Thymus (tissue), 11 donors: ENCODE measurements around the gene CSF2RB. TPM values are rescaled to one million over a fixed set of nuclear protein-coding genes. Genes with fewer than 3 reads are reported as not detected.

Experiments used
- DNase-seq, 9 donors: peaks; one replicate each; pipeline ENCODE4 v3.0.0-alpha.2; 2013; ENCODE audit warnings: low spot score in 9 of 9, low read depth in 6 of 9, missing footprints in 1 of 9
- H3K27ac ChIP-seq, 2 donors: one replicate each; pipeline ENCODE4 v1.5.1; 2013; ENCODE audit warnings: control low read depth in 1 of 2, low read depth in 1 of 2, low read length in 1 of 2, mild to moderate bottlenecking in 1 of 2, moderate library complexity in 1 of 2
- H3K27me3 ChIP-seq, 2 donors: one replicate each; pipeline ENCODE4 v1.5.1; 2013; ENCODE audit warnings: low read length in 1 of 2; ENCODE audit not compliant: control insufficient read depth in 2 of 2, insufficient read depth in 1 of 2
- H3K36me3 ChIP-seq, 2 donors: one replicate each; pipeline ENCODE4 v1.5.1; 2013; ENCODE audit warnings: low read length in 1 of 2, mild to moderate bottlenecking in 1 of 2, moderate library complexity in 1 of 2; ENCODE audit not compliant: control insufficient read depth in 2 of 2, insufficient read depth in 2 of 2
- H3K4me1 ChIP-seq, 2 donors: one replicate each; pipeline ENCODE4 v1.5.1; 2013; ENCODE audit warnings: low read length in 2 of 2; ENCODE audit not compliant: control insufficient read depth in 2 of 2, insufficient read depth in 2 of 2
- H3K4me3 ChIP-seq, 2 donors: one replicate each; pipeline ENCODE4 v1.5.1; 2013; ENCODE audit warnings: low read length in 2 of 2, control low read depth in 1 of 2, mild to moderate bottlenecking in 1 of 2
- H3K9me3 ChIP-seq, 2 donors: one replicate each; pipeline ENCODE4 v1.5.1; 2013; ENCODE audit warnings: low read length in 1 of 2, mild to moderate bottlenecking in 1 of 2; ENCODE audit not compliant: control insufficient read depth in 2 of 2, insufficient read depth in 1 of 2
- WGBS: extraction: QIAGEN DNeasy Blood & Tissue Kit; methylation state at CpG from one replicate; pipeline ENCODE4 v1.1.7; 2013; 5-methylcytosine and 5-hydroxymethylcytosine counted together
- polyA plus RNA-seq: library from polyadenylated mRNA; stranded (reverse); fragments of 200-250 nt; gene quantifications from one replicate; pipeline ENCODE4 v1.2.3, GENCODE V29; 2013
- total RNA-seq: library from RNA; stranded (reverse); fragments of 120-200 nt; gene quantifications from one replicate; pipeline ENCODE4 v1.2.4, GENCODE V29; 2013
- donor health status: healthy.

Gene CSF2RB
- total and polyA plus RNA-seq, 2 donors, result 8.5 to 14.6 TPM

DNA sequence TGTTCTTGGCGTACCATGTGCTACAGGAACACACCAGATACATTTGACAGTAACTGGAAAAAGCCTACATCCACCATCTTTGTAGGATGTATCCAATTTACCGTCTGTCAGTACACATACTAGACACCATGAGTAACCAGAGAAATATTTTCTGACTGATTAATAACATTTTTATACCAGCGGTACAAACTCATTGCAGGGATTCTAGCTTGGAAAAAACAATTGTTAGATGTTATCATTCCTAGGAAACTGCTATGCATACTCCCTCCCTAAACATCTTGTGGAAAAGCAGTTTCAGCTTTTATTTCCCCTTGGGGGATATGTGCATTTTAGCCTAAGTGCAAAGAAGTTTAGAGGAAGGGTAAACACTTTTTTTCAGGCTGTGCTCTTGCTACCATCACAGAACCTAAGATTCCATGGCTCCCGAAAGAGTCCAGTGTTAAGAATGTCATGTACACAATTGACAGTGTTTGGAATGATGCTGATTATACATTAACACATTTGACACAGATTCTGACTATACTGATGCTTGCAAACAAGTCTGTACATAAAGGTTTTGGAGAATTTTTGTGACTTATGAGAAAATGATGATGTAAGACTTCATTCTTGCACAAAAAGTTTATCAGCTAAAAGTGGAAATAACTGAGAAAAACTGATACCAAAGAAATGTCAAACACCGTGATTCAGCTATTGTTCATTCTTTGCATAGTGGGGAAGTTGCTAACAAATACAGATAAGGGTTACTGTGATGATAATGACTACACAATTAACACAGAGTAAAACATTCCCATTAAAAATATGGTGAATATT lies 28.9 kb upstream of the CSF2RB start:
- peaks cover 3 to 7% of the 10 kb centered on the region in 2 donors for H3K9me3 ChIP-seq
- no peaks in the 10 kb centered on the region for H3K4me1 ChIP-seq
- no peaks in the 10 kb centered on the region for H3K36me3 ChIP-seq
- 91% methylated on average over 5 of the region's 5 CpGs for WGBS
- H3K27me3 ChIP-seq, result no peaks in the 10 kb centered on the region
- H3K27ac ChIP-seq, result no peak overlapping the region
- no peak for DNase-seq
- no peak overlapping the region for H3K4me3 ChIP-seq

- 93% methylated on average over 7 of the region's 7 CpGs for WGBS
Measured at GRCh38 chr22:36885474-36885873, 28.0 kb upstream of the CSF2RB start.

GRCh38 chr22:36886016-36886415 lies 27.4 kb upstream of the CSF2RB start:
- H3K4me1 ChIP-seq, result no peaks in the 10 kb centered on the region
- no peak for DNase-seq
- no peak overlapping the region for H3K27ac ChIP-seq
- 98% methylated on average over 4 of the region's 4 CpGs for WGBS
- no peak overlapping the region for H3K4me3 ChIP-seq
- peaks cover under 1 to 5% of the 10 kb centered on the region in 2 donors for H3K9me3 ChIP-seq
- no peaks in the 10 kb centered on the region for H3K36me3 ChIP-seq
- no peaks in the 10 kb centered on the region for H3K27me3 ChIP-seq

More at GRCh38 chr22:36885474-36885873, 28.0 kb upstream of the CSF2RB start:
- no peaks in the 10 kb centered on the region for H3K4me1 ChIP-seq
- no peak overlapping the region for H3K27ac ChIP-seq
- no peak for DNase-seq
- H3K9me3 ChIP-seq, result peaks cover 3 to 7% of the 10 kb centered on the region in 2 donors
- H3K36me3 ChIP-seq, result no peaks in the 10 kb centered on the region
- H3K4me3 ChIP-seq, result no peak overlapping the region
- no peaks in the 10 kb centered on the region for H3K27me3 ChIP-seq

- H3K27me3 ChIP-seq, result no peaks in the 10 kb centered on the region
- H3K4me1 ChIP-seq, result no peaks in the 10 kb centered on the region
- no peaks in the 10 kb centered on the region for H3K36me3 ChIP-seq
- DNase-seq, result peak in 1 of 9 donors; percentile 25
- H3K9me3 ChIP-seq, result peaks cover 0 to 2% of the 10 kb centered on the region in 2 donors
- 78% methylated on average over 4 of the region's 4 CpGs for WGBS
- H3K27ac ChIP-seq, result no peak overlapping the region
- no peak overlapping the region for H3K4me3 ChIP-seq
Measured at GRCh38 chr22:36887162-36887561, 26.3 kb upstream of the CSF2RB start.

DNA sequence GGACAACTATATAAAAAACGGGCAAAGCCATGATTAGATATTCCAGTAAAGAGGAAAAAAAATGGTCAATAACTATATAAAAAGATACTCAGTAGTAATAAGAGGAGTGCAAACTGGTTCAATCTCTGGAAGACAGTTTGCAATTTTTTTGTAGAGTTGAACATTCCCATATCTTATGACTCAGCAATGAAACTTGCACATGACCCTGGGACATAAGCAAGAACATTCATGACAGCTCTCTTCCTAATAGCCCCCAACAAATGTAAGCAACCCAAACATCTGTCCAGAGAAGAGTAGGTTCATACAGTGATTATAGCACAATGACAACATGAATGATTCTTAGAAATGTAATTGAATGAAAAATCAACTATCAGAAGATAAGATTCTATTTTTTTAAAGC lies 21.8 kb upstream of the CSF2RB start:
- 89% methylated on average over 1 of the region's 1 CpG for WGBS

GRCh38 chr22:36892292-36892691 lies 21.1 kb upstream of the CSF2RB start:
- no peaks in the 10 kb centered on the region for H3K36me3 ChIP-seq
- WGBS, result 52% methylated on average over 2 of the region's 2 CpGs
- H3K4me1 ChIP-seq, result no peaks in the 10 kb centered on the region
- H3K27ac ChIP-seq, result peak overlapping the region in 1 of 2 donors; percentile 53
- no peaks in the 10 kb centered on the region for H3K27me3 ChIP-seq
- peaks cover 0 to 6% of the 10 kb centered on the region in 2 donors for H3K9me3 ChIP-seq
- no peak overlapping the region for H3K4me3 ChIP-seq
- no peak for DNase-seq

More for the DNA sequence above, 21.8 kb upstream of the CSF2RB start:
- Histone ChIP-seq H3K4me3 (no peak overlapping the region), H3K9me3 (peaks cover 0 to 6% of the 10 kb centered on the region in 2 donors), H3K36me3 (no peaks in the 10 kb centered on the region), H3K27ac (no peak overlapping the region), H3K4me1 (no peaks in the 10 kb centered on the region), H3K27me3 (no peaks in the 10 kb centered on the region)
- no peak for DNase-seq

DNA sequence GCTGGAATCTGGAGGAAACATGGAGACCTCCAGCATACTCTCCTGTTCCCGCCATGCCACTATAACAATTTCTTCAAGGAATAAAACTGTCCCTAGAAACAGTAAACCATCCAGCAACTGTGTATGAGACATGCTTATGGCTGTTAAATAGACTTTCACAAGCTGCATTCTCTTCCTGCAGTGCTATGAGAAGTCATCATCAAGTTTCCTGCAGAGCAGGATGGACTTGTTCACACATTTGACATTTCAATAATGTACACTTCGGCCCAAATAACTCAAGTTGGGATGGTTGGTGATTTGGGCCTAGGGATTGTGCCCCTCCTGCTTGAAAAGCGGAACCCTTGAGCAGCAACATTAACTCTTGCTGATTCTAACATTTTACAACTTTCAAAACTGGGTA lies 20.2 kb upstream of the CSF2RB start:
- peak overlapping the region in 1 of 2 donors; percentile 17 for H3K27ac ChIP-seq
- no peak for DNase-seq
- H3K27me3 ChIP-seq, result no peaks in the 10 kb centered on the region
- H3K36me3 ChIP-seq, result no peaks in the 10 kb centered on the region
- peaks cover 0 to 6% of the 10 kb centered on the region in 2 donors for H3K9me3 ChIP-seq
- no peak overlapping the region for H3K4me3 ChIP-seq
- H3K4me1 ChIP-seq, result no peaks in the 10 kb centered on the region
- WGBS, result 90% methylated on average over 3 of the region's 3 CpGs

GRCh38 chr22:36894266-36894665 lies 19.2 kb upstream of the CSF2RB start:
- Histone ChIP-seq H3K36me3 (no peaks in the 10 kb centered on the region), H3K9me3 (peaks cover 0 to 6% of the 10 kb centered on the region in 2 donors), H3K4me3 (no peak overlapping the region), H3K4me1 (no peaks in the 10 kb centered on the region), H3K27me3 (no peaks in the 10 kb centered on the region), H3K27ac (no peak overlapping the region)
- WGBS, result 94% methylated on average over 1 of the region's 1 CpG
- no peak for DNase-seq

GRCh38 chr22:36897611-36898010 lies 15.8 kb upstream of the CSF2RB start:
- Histone ChIP-seq H3K27ac (no peak overlapping the region), H3K4me3 (no peak overlapping the region), H3K27me3 (no peaks in the 10 kb centered on the region), H3K9me3 (peaks cover 0 to 8% of the 10 kb centered on the region in 2 donors), H3K4me1 (peaks cover 0 to 21% of the 10 kb centered on the region in 2 donors), H3K36me3 (no peaks in the 10 kb centered on the region)
- WGBS, result 92% methylated on average over 3 of the region's 3 CpGs
- DNase-seq, result no peak
